ENCODE results near the gene LRMDA. TPM values are rescaled to one million over a fixed set of nuclear protein-coding genes. Genes with fewer than 3 reads are reported as not detected.

The LRMDA gene
- total RNA-seq, 2 experiments from 2014 or later, result not detected

Other genes starting within 250 kb of the LRMDA start
- 100 to 1,000 TPM; 128 to 133 TPM for gene VDAC2, start 220.8 kb upstream of the LRMDA start, total RNA-seq
- 10 to 100 TPM; 34.2 to 34.8 TPM for gene COMTD1, start 195.7 kb upstream of the LRMDA start, total RNA-seq
- gene ZNF503, start 29.9 kb upstream of the LRMDA start, total RNA-seq, result under 1 TPM; 0.23 to 0.35 TPM